ENCODE measurements around the gene PROM1.

- TF ChIP-seq, protein P1, sequence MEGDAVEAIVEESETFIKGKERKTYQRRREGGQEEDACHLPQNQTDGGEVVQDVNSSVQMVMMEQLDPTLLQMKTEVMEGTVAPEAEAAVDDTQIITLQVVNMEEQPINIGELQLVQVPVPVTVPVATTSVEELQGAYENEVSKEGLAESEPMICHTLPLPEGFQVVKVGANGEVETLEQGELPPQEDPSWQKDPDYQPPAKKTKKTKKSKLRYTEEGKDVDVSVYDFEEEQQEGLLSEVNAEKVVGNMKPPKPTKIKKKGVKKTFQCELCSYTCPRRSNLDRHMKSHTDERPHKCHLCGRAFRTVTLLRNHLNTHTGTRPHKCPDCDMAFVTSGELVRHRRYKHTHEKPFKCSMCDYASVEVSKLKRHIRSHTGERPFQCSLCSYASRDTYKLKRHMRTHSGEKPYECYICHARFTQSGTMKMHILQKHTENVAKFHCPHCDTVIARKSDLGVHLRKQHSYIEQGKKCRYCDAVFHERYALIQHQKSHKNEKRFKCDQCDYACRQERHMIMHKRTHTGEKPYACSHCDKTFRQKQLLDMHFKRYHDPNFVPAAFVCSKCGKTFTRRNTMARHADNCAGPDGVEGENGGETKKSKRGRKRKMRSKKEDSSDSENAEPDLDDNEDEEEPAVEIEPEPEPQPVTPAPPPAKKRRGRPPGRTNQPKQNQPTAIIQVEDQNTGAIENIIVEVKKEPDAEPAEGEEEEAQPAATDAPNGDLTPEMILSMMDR (IDR thresholded peaks at IDR 0.05; ENCODE audit: low read depth, low read length, missing input control), result no peak
- TF ChIP-seq TAF1 (conservative IDR thresholded peaks at IDR 0.05), result no peak
- no peak for TF ChIP-seq MAX (IDR thresholded peaks at IDR 0.05)
- TF ChIP-seq YY1 (IDR thresholded peaks at IDR 0.05), result no peak
- TF ChIP-seq JUND (IDR thresholded peaks at IDR 0.05), result no peak
- TF ChIP-seq RXRA (IDR thresholded peaks at IDR 0.05), result no peak
- no peak for TF ChIP-seq FOXA1 (IDR thresholded peaks at IDR 0.05)
- no peak for TF ChIP-seq GABPA (IDR thresholded peaks at IDR 0.05 in 1 of 2, conservative IDR thresholded peaks at IDR 0.05 in 1 of 2)
- no peak for TF ChIP-seq RAD21 (IDR thresholded peaks at IDR 0.05)
- TF ChIP-seq, protein P2, sequence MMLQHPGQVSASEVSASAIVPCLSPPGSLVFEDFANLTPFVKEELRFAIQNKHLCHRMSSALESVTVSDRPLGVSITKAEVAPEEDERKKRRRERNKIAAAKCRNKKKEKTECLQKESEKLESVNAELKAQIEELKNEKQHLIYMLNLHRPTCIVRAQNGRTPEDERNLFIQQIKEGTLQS (IDR thresholded peaks at IDR 0.05), result no peak
- TF ChIP-seq, protein P3, sequence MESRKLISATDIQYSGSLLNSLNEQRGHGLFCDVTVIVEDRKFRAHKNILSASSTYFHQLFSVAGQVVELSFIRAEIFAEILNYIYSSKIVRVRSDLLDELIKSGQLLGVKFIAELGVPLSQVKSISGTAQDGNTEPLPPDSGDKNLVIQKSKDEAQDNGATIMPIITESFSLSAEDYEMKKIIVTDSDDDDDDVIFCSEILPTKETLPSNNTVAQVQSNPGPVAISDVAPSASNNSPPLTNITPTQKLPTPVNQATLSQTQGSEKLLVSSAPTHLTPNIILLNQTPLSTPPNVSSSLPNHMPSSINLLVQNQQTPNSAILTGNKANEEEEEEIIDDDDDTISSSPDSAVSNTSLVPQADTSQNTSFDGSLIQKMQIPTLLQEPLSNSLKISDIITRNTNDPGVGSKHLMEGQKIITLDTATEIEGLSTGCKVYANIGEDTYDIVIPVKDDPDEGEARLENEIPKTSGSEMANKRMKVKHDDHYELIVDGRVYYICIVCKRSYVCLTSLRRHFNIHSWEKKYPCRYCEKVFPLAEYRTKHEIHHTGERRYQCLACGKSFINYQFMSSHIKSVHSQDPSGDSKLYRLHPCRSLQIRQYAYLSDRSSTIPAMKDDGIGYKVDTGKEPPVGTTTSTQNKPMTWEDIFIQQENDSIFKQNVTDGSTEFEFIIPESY (IDR thresholded peaks at IDR 0.05), result no peak
These were observed 130.2 kb downstream of the PROM1 start for GRCh38 chr4:15953625-15954024.
